Endothelial cell of umbilical vein (primary cell): ENCODE data around the gene TMEM81.

Experiments
- EZH2 ChIP-seq: IDR thresholded peaks from 2 replicates; pipeline ENCODE4 v1.6.1; 2012; ENCODE audit warnings: borderline replicate concordance, low read depth, mild to moderate bottlenecking, moderate library complexity, low read length, inconsistent platforms; ENCODE audit not compliant: severe bottlenecking
- MYC ChIP-seq: IDR thresholded peaks from one replicate; pipeline ENCODE4 v1.6.1; 2011; ENCODE audit warnings: mild to moderate bottlenecking, low read depth, low read length
- POLR2AphosphoS5 ChIP-seq: IDR thresholded peaks from 2 replicates; pipeline ENCODE4 v1.6.1; 2012; ENCODE audit warnings: low read depth, mild to moderate bottlenecking, control low read depth, low read length, moderate library complexity; ENCODE audit not compliant: insufficient read depth

- TF ChIP-seq MYC: no peak
- no peak for TF ChIP-seq POLR2AphosphoS5
- no peak for TF ChIP-seq EZH2
Observed at GRCh38 chr1:205054013-205054412, 30.2 kb downstream of the TMEM81 start.
